Activated CD4-positive, alpha-beta memory T cell treated with anti-CD3 and anti-CD28 coated beads, Interleukin-2, amount 10 ng/mL, durations not matched to agents 7 days and 5 days (primary cell): ENCODE data around the gene EYA4. TPM values are rescaled to one million over a fixed set of nuclear protein-coding genes. Genes with fewer than 3 reads are reported as not detected.

Experiments used
- CTCF ChIA-PET: fragments of 350-600 bp; sonication (Branson Sonifier 250); formaldehyde crosslinking; loops from one replicate; lab custom pipeline; 2021; ENCODE audit warnings: antibody characterized with exemption, inconsistent platforms; lab: Charles Lee
- POLR2A ChIA-PET: fragments of 350-600 bp; sonication (Branson Sonifier 250); formaldehyde crosslinking; loops from one replicate; lab custom pipeline; 2021; ENCODE audit warnings: antibody characterized with exemption; lab: Charles Lee
- DNase-seq: peaks from one replicate; pipeline ENCODE4 v3.0.0-alpha.2; 2020
- H3K27ac Mint-ChIP-seq: one replicate; pipeline ENCODE4 v1.8.0; 2021; ENCODE audit warnings: mild to moderate bottlenecking, mixed read lengths
- H3K27me3 Mint-ChIP-seq: one replicate; pipeline ENCODE4 v1.8.0; 2021; ENCODE audit warnings: mixed read lengths
- H3K36me3 Mint-ChIP-seq: one replicate; pipeline ENCODE4 v1.8.0; 2021; ENCODE audit warnings: low read depth, mixed read lengths
- H3K4me1 Mint-ChIP-seq: one replicate; pipeline ENCODE4 v1.8.0; 2021; ENCODE audit warnings: mixed read lengths
- H3K4me3 Mint-ChIP-seq: one replicate; pipeline ENCODE4 v1.8.0; 2021; ENCODE audit warnings: mild to moderate bottlenecking, mixed read lengths
- H3K9me3 Mint-ChIP-seq: one replicate; pipeline ENCODE4 v1.8.0; 2021; ENCODE audit warnings: mixed read lengths
- total RNA-seq, 2 experiments: library from RNA; stranded (reverse); gene quantifications; one replicate each; pipeline ENCODE4 v1.2.3, GENCODE V29; 2021

The EYA4 gene
- total RNA-seq, 2 experiments from 2014 or later, result not detected

DNA sequence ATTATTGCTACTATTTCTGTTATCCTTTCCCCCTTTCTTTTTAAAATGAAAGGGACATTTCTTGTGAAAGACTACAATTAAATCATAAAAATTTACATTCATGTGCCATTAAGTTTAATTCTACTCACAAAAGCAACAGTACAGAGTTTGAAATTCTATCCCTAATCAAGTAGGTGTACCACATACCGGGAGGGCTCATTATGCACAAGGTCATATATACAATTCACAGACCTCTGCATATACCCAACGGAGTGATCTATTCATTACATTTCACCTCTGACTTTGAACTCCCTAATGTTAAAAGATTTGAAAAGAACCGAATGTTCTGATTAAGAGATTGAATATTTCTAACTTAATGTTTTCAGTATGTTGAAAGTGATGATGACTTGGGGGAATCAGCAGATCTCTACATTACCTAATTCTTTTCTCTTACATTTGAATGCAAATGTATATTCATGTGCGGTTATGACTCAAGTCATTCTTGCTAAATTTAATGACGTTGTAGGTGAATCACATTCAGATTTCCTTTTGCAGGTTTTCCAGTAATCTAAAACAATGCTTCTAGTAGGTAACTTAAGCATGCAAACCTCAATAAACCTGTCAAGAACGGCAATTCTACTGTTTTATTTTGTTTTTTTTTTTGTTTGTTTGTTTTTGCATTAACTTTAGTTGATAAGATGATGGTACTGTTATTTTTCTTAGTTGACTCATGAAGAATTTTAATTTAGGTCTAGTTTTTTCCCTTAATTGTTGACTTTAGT lies 7.3 kb downstream of the EYA4 start:
- Mint-ChIP-seq H3K4me1 (no peaks in the 10 kb centered on the region), H3K27ac (no peak overlapping the region), H3K27me3 (peaks cover 18% of the 10 kb centered on the region), H3K4me3 (no peak overlapping the region), H3K36me3 (no peaks in the 10 kb centered on the region), H3K9me3 (no peaks in the 10 kb centered on the region)
- POLR2A ChIA-PET, result no interaction called here
- DNase-seq, result no peak
- CTCF ChIA-PET, result no interaction called here

DNA sequence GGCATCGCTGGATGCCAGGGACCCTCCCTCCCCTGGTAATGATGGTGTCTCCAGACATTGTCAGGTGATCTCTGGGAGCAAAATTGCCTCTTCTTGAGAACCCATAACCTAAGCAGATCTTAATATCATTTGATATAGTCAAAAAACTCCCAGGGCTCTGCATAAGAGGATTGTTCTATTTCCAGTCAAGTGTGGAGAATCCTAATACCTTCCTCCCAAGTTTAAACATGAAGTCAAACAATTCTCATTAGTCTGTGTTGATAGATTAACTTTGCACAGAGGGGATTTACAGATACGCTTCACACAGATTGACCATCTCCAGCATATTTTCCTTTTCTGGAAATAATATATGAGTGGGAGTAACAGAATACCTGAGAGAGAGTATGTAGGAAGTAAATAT lies 10.5 kb downstream of the EYA4 start:
- ChIA-PET CTCF (no interaction called here), POLR2A (no interaction called here)
- H3K27ac Mint-ChIP-seq, result no peak overlapping the region
- H3K9me3 Mint-ChIP-seq, result no peaks in the 10 kb centered on the region
- no peaks in the 10 kb centered on the region for H3K36me3 Mint-ChIP-seq
- H3K4me3 Mint-ChIP-seq, result no peak overlapping the region
- H3K27me3 Mint-ChIP-seq, result peaks cover 5% of the 10 kb centered on the region
- no peaks in the 10 kb centered on the region for H3K4me1 Mint-ChIP-seq
- DNase-seq, result no peak

- Mint-ChIP-seq H3K4me3 (no peak overlapping the region), H3K27ac (no peak overlapping the region), H3K27me3 (no peaks in the 10 kb centered on the region), H3K4me1 (no peaks in the 10 kb centered on the region), H3K9me3 (no peaks in the 10 kb centered on the region), H3K36me3 (no peaks in the 10 kb centered on the region)
- no peak for DNase-seq
- ChIA-PET CTCF (no interaction called here), POLR2A (no interaction called here)
Measured at GRCh38 chr6:133254552-133255228, 13.5 kb downstream of the EYA4 start.

GRCh38 chr6:133257545-133258105 lies 16.5 kb downstream of the EYA4 start:
- Mint-ChIP-seq H3K9me3 (no peaks in the 10 kb centered on the region), H3K27me3 (no peaks in the 10 kb centered on the region), H3K4me1 (no peaks in the 10 kb centered on the region), H3K4me3 (no peak overlapping the region), H3K27ac (no peak overlapping the region), H3K36me3 (no peaks in the 10 kb centered on the region)
- ChIA-PET CTCF (no interaction called here), POLR2A (no interaction called here)
- no peak for DNase-seq

GRCh38 chr6:133259561-133259960 lies 18.4 kb downstream of the EYA4 start:
- ChIA-PET POLR2A (no interaction called here), CTCF (no interaction called here)
- Mint-ChIP-seq H3K36me3 (no peaks in the 10 kb centered on the region), H3K9me3 (no peaks in the 10 kb centered on the region), H3K27me3 (no peaks in the 10 kb centered on the region), H3K4me1 (no peaks in the 10 kb centered on the region), H3K27ac (no peak overlapping the region), H3K4me3 (no peak overlapping the region)
- DNase-seq, result no peak

DNA sequence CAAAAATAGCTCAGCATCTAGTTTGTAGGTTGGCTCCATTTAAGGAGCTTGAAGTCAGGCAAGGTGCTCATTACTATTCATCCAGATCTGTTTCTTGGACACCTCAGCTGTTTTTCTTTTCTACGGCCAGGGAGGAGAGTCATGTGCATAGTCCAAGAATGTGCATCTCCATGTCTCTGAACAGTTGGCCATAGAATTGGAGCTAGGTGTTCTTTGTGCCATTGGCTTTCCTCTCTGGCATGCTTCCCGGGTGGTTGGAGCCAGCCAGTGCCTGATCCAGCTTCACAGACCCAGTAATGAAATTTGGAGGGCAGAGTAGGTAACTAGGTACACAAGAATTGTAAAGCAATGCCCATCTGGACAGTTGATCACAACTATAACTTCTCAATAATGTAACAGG lies 21.6 kb downstream of the EYA4 start:
- Mint-ChIP-seq H3K9me3 (no peaks in the 10 kb centered on the region), H3K27ac (no peak overlapping the region), H3K4me1 (no peaks in the 10 kb centered on the region), H3K4me3 (no peak overlapping the region), H3K36me3 (no peaks in the 10 kb centered on the region), H3K27me3 (no peaks in the 10 kb centered on the region)
- DNase-seq, result no peak
- POLR2A ChIA-PET, result no interaction called here
- CTCF ChIA-PET, result no interaction called here

DNA sequence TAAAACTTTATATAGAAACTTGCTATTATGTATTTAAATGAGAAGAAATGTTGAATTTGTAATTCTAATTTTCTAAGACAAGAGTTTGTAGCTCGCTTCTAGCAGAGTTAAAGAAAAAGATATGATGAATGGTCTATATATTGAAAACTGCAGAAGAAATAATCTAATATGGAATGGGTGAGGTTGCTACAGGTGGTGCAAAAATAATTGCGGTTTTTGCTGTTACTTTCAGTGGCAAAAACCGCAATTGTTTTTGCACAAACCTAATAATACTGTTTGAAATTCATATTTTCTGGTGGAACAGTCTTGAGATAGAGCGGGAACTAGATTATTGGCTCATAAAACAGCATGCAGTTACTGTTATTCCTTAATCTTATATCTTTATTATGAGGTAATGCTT lies 23.9 kb downstream of the EYA4 start:
- ChIA-PET POLR2A (no interaction called here), CTCF (no interaction called here)
- no peak overlapping the region for H3K27ac Mint-ChIP-seq
- no peak overlapping the region for H3K4me3 Mint-ChIP-seq
- H3K4me1 Mint-ChIP-seq, result no peaks in the 10 kb centered on the region
- no peak for DNase-seq
- H3K27me3 Mint-ChIP-seq, result no peaks in the 10 kb centered on the region
- H3K9me3 Mint-ChIP-seq, result no peaks in the 10 kb centered on the region
- no peaks in the 10 kb centered on the region for H3K36me3 Mint-ChIP-seq

GRCh38 chr6:133266186-133266585 lies 25.0 kb downstream of the EYA4 start:
- Mint-ChIP-seq H3K27ac (no peak overlapping the region), H3K9me3 (no peaks in the 10 kb centered on the region), H3K4me3 (no peak overlapping the region), H3K36me3 (no peaks in the 10 kb centered on the region), H3K27me3 (no peaks in the 10 kb centered on the region), H3K4me1 (no peaks in the 10 kb centered on the region)
- DNase-seq, result no peak
- ChIA-PET POLR2A (no interaction called here), CTCF (no interaction called here)

GRCh38 chr6:133268621-133269020 lies 27.5 kb downstream of the EYA4 start:
- ChIA-PET CTCF (no interaction called here), POLR2A (no interaction called here)
- Mint-ChIP-seq H3K27ac (no peak overlapping the region), H3K9me3 (no peaks in the 10 kb centered on the region), H3K27me3 (no peaks in the 10 kb centered on the region), H3K4me1 (no peaks in the 10 kb centered on the region), H3K4me3 (no peak overlapping the region), H3K36me3 (no peaks in the 10 kb centered on the region)
- DNase-seq, result no peak

DNA sequence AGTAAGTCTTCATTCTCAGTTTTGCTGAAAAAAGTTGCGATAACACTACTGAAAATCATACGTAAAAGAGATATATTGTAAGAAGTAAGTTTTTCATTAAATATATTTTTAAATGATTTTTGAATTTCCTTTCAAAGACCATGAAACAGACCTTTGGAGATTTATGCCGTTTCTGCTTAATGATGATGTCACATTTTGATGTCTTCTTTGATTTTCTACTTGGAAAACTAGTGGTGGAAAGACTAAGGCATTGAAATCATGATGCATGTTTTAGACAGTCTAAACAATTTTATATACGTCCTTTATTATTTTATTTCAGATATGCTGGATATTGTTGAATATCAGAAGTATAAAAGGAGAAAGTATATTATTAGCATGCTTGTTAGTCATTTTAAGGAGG lies 33.7 kb downstream of the EYA4 start:
- ChIA-PET POLR2A (no interaction called here), CTCF (no interaction called here)
- Mint-ChIP-seq H3K27ac (no peak overlapping the region), H3K4me3 (no peak overlapping the region), H3K36me3 (no peaks in the 10 kb centered on the region), H3K27me3 (no peaks in the 10 kb centered on the region), H3K9me3 (no peaks in the 10 kb centered on the region), H3K4me1 (no peaks in the 10 kb centered on the region)
- DNase-seq, result no peak

DNA sequence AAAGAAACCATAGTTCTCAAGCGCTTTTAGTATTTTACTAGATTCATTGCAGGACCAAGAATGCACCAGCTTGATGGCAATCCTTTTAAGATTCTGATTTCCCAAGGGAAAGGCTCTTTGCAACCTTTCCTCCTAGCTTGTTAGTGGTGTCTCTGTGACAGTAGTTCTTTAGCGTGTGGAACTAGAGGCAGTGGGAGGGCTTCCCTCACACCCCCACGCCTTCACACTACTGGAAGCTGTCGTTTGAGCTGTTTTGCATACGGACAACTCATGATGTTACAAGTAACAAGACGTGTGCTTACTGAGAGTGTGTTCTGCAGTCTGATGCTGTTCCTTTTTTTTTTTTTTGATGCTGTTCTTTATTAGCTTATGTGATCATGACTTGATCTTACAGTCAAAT lies 34.1 kb downstream of the EYA4 start:
- Mint-ChIP-seq H3K4me3 (no peak overlapping the region), H3K4me1 (no peaks in the 10 kb centered on the region), H3K27ac (no peak overlapping the region), H3K9me3 (no peaks in the 10 kb centered on the region), H3K27me3 (no peaks in the 10 kb centered on the region), H3K36me3 (no peaks in the 10 kb centered on the region)
- DNase-seq, result no peak
- POLR2A ChIA-PET, result no interaction called here
- CTCF ChIA-PET, result no interaction called here

DNA sequence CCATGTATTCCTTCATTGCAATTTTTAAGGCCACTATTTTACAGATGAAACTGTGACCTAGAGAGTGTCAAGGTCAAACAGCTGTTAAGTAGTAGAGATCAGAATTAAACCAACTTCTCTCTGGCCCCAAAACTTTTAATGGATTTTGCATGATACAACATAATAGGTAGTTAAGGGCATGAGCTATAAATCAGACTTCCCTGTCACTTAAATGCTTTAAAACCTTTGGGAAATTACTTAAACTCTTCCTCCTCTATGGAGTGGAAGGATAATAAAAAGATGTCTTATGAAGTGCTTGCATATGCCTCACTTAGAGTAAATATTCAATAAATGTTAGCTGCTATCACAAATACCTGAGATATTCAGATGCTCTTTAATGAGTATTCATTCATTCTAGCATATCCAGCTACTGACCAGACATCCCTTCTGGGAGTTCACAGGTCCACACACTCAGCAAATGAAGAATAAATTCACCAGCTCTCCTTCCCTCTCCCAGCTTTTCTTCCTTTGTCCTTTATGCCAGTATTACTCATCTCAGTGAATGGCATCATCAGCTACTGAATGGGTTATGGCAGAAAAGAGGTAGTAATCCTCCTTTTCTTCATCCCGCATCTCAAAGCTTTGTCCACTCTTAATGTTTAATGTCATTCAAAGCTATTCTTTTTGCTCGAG lies 36.2 kb downstream of the EYA4 start:
- Mint-ChIP-seq H3K27ac (no peak overlapping the region), H3K4me1 (no peaks in the 10 kb centered on the region), H3K9me3 (no peaks in the 10 kb centered on the region), H3K4me3 (no peak overlapping the region), H3K27me3 (no peaks in the 10 kb centered on the region), H3K36me3 (no peaks in the 10 kb centered on the region)
- no peak for DNase-seq
- ChIA-PET POLR2A (no interaction called here), CTCF (no interaction called here)

GRCh38 chr6:133277900-133278545 lies 36.9 kb downstream of the EYA4 start:
- CTCF ChIA-PET, result no interaction called here
- H3K9me3 Mint-ChIP-seq, result no peaks in the 10 kb centered on the region
- no peak overlapping the region for H3K27ac Mint-ChIP-seq
- no peaks in the 10 kb centered on the region for H3K27me3 Mint-ChIP-seq
- H3K4me1 Mint-ChIP-seq, result no peaks in the 10 kb centered on the region
- DNase-seq, result no peak
- H3K4me3 Mint-ChIP-seq, result no peak overlapping the region
- POLR2A ChIA-PET, result no interaction called here
- H3K36me3 Mint-ChIP-seq, result no peaks in the 10 kb centered on the region
